Liver (tissue), 3 donors: Measurements from ENCODE around the gene PDE6B.

ENCODE experiments used
- GABPA ChIP-seq, 2 donors: IDR thresholded peaks in 1 of 2; conservative IDR thresholded peaks in 1 of 2; 2 replicates each; pipeline ENCODE4 v1.6.1; 2016; ENCODE audit warnings: antibody characterized with exemption in 2 of 2, mild to moderate bottlenecking in 1 of 2, moderate library complexity in 1 of 2
- HNF4A ChIP-seq, 2 donors: conservative IDR thresholded peaks; 2 replicates each; pipeline ENCODE4 v1.6.1; 2016; ENCODE audit warnings: antibody characterized with exemption in 2 of 2, mild to moderate bottlenecking in 2 of 2
- REST ChIP-seq: IDR thresholded peaks from 2 replicates; pipeline ENCODE4 v1.6.1; 2016; ENCODE audit warnings: antibody characterized with exemption, mild to moderate bottlenecking
- TAF1 ChIP-seq: conservative IDR thresholded peaks from 2 replicates; pipeline ENCODE4 v1.6.1; 2016; ENCODE audit warnings: antibody characterized with exemption, mild to moderate bottlenecking
- YY1 ChIP-seq: IDR thresholded peaks from 2 replicates; pipeline ENCODE4 v1.6.1; 2016; ENCODE audit warnings: antibody characterized with exemption, mild to moderate bottlenecking
- ZBTB33 ChIP-seq: IDR thresholded peaks from 2 replicates; pipeline ENCODE4 v1.6.1; 2016; ENCODE audit warnings: antibody characterized with exemption
- TF ChIP-seq, protein P1 (sequence below): fragments of 150-350 bp; IDR thresholded peaks from 2 replicates; pipeline ENCODE4 v1.5.1; 2017; ENCODE audit warnings: improper control_type of control experiment, low read depth, low read length; ENCODE audit not compliant: missing input control
- TF ChIP-seq, protein P2 (sequence below): IDR thresholded peaks from 2 replicates; pipeline ENCODE4 v1.6.1; 2016; ENCODE audit warnings: antibody characterized with exemption
- donor health status: healthy.
- donor health status: healthy.

- TF ChIP-seq, protein P1, sequence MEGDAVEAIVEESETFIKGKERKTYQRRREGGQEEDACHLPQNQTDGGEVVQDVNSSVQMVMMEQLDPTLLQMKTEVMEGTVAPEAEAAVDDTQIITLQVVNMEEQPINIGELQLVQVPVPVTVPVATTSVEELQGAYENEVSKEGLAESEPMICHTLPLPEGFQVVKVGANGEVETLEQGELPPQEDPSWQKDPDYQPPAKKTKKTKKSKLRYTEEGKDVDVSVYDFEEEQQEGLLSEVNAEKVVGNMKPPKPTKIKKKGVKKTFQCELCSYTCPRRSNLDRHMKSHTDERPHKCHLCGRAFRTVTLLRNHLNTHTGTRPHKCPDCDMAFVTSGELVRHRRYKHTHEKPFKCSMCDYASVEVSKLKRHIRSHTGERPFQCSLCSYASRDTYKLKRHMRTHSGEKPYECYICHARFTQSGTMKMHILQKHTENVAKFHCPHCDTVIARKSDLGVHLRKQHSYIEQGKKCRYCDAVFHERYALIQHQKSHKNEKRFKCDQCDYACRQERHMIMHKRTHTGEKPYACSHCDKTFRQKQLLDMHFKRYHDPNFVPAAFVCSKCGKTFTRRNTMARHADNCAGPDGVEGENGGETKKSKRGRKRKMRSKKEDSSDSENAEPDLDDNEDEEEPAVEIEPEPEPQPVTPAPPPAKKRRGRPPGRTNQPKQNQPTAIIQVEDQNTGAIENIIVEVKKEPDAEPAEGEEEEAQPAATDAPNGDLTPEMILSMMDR: no peak
- TF ChIP-seq, protein P2, sequence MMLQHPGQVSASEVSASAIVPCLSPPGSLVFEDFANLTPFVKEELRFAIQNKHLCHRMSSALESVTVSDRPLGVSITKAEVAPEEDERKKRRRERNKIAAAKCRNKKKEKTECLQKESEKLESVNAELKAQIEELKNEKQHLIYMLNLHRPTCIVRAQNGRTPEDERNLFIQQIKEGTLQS: no peak
- TF ChIP-seq YY1 (no peak), HNF4A (conservative IDR thresholded peaks at IDR 0.05) (no peak), TAF1 (no peak), GABPA (IDR thresholded peaks at IDR 0.05 in 1 of 2, conservative IDR thresholded peaks at IDR 0.05 in 1 of 2) (no peak), ZBTB33 (no peak), REST (no peak)
Measured at GRCh38 chr4:621296-622070, 3.9 kb upstream of the PDE6B start.
